ENCODE data around the gene FOXA3. TPM values are rescaled to one million over a fixed set of nuclear protein-coding genes. Genes with fewer than 3 reads are reported as not detected.

Gene FOXA3
- total RNA-seq, 1 donor from 2014 or later = not detected

- intact Hi-C loops (cut with DNase I) = no loop called here
- ATAC-seq (no peak), DNase-seq (ENCODE audit: low spot score) (no peak)
Measured at GRCh38 chr19:45906221-45906620, 42.1 kb downstream of the FOXA3 start.

DNA sequence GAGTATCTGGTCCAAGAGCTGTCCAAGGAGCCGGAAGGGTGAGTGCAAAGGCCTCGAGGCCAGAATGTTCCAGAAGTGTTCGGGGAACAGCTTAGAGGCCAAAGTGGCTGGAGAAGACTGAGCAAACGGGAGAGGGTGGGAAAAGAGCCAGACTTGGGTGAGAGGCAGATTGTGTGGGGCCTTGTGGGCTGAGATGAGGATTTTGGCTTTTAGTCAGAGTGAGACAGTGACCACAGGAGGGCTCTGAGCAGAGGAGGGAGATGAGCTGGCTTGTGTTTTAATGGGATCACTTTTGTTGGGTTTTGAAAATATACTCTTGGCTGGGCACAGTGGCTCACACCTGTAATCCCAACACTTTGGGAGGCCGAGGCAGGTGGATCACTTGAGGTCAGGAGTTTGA is 44.8 kb downstream of the FOXA3 start:
- no peak for DNase-seq (ENCODE audit: low spot score)
- no peak for ATAC-seq
- intact Hi-C loops (cut with DNase I) = no loop called here

DNA sequence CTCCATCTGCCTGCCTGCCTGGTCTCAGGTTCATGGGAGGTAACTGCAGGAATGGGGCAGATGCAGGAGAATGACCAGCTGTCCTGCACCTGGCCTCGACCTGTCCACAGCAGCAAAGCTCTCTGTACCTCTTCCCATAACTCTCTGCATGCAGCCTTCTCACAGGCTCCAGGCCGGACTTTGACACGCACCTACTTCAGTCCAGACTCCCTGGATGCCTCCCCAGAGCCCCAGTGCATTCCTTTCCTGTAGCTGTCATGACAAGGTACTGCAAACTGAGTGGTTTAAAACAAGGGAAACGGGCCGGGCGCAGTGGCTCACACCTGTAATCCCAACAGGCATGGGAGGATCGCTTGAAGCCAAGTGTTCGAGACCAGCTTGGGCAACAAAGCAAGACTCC is 47.2 kb downstream of the FOXA3 start:
- DNase-seq (ENCODE audit: low spot score) = no peak
- ATAC-seq = no peak
- intact Hi-C loops (cut with DNase I) = no loop called here

DNA sequence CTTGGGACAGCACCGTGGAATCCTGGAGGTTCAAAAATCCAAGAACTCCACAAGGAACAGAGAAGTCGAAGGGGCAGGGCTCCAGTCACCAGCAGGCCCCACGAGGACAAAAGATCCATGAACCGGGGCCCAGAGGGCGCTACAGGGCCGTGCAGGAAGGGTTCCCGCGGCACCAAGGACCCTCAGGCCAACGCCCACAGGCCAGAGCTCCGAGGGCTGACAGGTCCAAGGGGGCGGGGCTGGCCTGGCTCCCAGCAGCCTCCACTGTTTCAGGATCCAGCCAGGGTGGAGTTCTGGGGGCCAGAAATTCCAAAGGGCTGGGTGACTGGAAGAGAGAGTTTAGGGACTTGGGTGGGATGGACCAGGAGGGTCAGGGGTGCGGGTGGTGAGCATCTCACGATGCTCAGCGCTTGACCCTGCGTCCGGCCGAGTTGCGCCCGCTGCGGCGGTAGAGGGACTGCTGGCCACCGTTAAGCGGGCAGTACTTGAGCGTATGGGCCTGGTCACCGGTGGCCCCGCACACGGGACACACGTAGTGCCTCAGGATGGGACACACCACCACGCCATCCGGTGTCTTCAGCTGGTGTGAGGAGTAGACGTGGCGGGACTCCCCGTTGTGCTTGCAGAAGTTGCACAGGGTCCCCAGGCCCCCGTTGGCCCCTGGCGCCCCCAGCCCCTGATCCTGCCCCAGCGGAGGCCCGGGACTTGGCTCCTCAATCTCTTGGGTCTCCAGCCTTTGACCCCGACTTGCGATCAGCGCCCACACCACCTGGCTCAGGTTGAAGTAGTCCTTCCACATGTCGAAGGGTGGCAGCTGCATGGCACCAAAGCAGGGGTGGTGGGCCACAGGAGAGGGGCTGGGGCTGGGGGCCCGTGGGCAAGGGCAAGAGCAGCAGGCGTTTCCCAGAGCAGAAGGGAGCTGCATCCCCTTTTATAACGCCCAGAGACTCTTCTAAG is 50.0 kb downstream of the FOXA3 start, which contains the start of gene NANOS2:
NANOS2 (minus strand) TSS at position 905 of the 957 bp plus-strand sequence; CDS start at position 820, 85 bp downstream.
- ATAC-seq = no peak
- intact Hi-C loops (cut with DNase I) = no loop called here
- no peak for DNase-seq (ENCODE audit: low spot score)

DNA sequence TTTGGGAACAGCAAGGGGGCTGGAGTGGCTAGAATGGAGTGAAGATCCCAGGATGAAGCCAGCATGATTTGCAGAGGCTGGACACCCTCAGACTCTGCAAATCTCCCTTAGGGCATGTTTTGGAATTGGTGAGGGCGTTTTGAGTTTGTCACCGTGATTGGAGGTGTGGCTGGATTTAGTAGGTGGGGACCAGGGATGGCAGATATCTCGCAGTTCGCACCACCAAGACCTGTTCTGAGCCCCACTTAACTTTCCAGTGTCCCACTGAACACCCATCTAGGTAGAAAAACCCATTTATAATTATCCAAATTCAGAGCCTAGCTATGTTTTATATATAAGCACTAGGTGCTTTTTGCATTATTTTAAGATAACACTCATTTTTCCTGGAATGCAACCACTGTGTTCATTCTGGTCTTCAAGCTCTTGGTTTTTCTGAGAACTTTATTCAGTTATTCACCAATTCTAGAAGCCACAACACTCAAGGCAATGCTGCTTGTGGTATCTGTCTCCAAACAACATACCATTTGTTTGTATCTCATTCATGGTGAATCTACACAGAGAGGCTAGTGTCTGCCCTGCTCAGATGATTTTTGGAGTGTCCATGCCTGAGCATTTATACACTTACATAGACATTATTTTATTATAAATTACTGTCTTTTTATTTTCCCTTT is 53.4 kb downstream of the FOXA3 start:
- no peak for DNase-seq (ENCODE audit: low spot score)
- ATAC-seq = no peak
- intact Hi-C loops (cut with DNase I) = no loop called here

DNA sequence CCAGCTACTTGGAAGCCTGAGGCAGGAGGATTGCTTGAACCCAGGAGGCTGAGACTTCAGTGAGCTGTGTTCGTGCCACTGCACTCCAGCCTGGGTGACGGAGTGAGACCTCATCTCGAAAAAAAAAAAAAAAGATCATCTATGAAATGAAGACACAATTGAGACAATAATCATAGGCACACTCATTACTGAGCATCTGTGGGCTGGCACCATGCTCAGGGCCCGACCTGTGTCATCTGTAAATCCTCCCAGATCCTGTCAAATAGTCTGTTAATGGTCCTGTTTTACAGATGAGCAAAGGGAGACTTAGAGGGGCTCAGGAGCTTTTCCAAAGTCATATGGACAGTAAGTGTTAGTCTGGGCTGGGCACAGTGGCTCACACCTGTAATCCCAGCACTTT is 54.6 kb downstream of the FOXA3 start:
- intact Hi-C loops (cut with DNase I) = no loop called here
- DNase-seq (ENCODE audit: low spot score) (no peak), ATAC-seq (no peak)

DNA sequence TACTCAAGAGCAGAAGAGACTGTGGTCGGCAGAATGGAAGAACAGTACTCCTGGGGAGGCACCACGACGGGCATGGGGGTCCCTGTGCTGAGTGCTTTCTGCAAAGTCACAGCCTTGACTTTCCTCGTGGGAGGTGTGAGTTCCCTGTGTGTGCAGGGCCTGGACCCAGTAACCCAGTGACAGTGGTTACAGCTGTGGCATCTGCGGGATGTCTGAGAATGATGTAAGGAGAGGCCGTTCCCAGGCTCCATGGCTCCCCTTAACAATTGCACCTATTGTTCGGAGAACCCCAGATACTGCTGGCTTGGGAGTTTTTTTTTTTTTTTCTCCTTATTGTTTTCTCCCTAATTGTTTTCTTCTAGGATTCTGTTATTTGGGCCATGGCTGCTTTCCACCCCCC is 55.6 kb downstream of the FOXA3 start:
- no peak for DNase-seq (ENCODE audit: low spot score)
- ATAC-seq = peak; percentile 28
- intact Hi-C loops (cut with DNase I) = no loop called here

- ATAC-seq (no peak), DNase-seq (ENCODE audit: low spot score) (no peak)
- intact Hi-C loops (cut with DNase I) = no loop called here
Measured at GRCh38 chr19:45920458-45920857, 56.3 kb downstream of the FOXA3 start.

DNA sequence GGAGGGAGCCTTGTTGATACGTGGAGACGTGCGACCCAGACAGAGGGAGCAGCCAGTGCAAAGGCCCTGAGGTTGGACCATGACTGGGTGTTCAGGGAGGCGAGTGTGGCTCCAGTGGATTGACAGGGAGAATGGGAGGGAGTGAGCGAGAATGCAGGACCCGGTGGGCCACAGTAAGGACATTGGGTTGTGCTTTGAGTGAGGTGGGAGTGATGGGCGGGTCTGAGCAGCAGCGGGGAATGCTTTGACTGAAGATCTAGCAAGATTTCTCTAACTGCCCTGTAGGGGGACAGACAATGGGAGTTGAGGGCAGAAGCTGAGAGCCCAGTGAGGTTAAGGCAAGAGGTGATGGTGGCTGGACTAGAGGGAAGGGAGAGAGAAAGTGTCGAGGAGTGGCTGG is 58.2 kb downstream of the FOXA3 start:
- intact Hi-C loops (cut with DNase I) = no loop called here
- DNase-seq (ENCODE audit: low spot score) (no peak), ATAC-seq (no peak)

Other genes starting within 250 kb of the FOXA3 start
- 43.3 TPM for gene EML2, start 224.9 kb upstream of the FOXA3 start, total RNA-seq
- gene GIPR, start 196.1 kb upstream of the FOXA3 start, total RNA-seq = 5.0 TPM
- 209 TPM for gene SNRPD2, start 172.4 kb upstream of the FOXA3 start, total RNA-seq
- gene QPCTL, start 171.7 kb upstream of the FOXA3 start, total RNA-seq = 10.9 TPM
- 23.6 TPM for gene FBXO46, start 133.4 kb upstream of the FOXA3 start, total RNA-seq
- gene MEIOSIN, start 130.9 kb upstream of the FOXA3 start, total RNA-seq = not detected
- gene SIX5, start 95.1 kb upstream of the FOXA3 start, total RNA-seq = 26.3 TPM
- 77.9 TPM for gene DMPK, start 81.8 kb upstream of the FOXA3 start, total RNA-seq
- gene DMWD, start 71.5 kb upstream of the FOXA3 start, total RNA-seq = 57.4 TPM
- 0.18 TPM for gene RSPH6A, start 49.0 kb upstream of the FOXA3 start, total RNA-seq
- 60.9 TPM for gene SYMPK, start 1.2 kb upstream of the FOXA3 start, total RNA-seq
- gene IRF2BP1, start 21.8 kb downstream of the FOXA3 start, total RNA-seq = 21.0 TPM
- gene MYPOP, start 38.3 kb downstream of the FOXA3 start, total RNA-seq = 8.6 TPM
- not detected for gene NANOS2, start 50.5 kb downstream of the FOXA3 start, total RNA-seq
- gene NOVA2, start 109.5 kb downstream of the FOXA3 start, total RNA-seq = 9.9 TPM
- 17.8 TPM for gene CCDC61, start 131.1 kb downstream of the FOXA3 start, total RNA-seq
- gene PGLYRP1, start 158.7 kb downstream of the FOXA3 start, total RNA-seq = 3.2 TPM
- gene IGFL4, start 176.7 kb downstream of the FOXA3 start, total RNA-seq = 0.94 TPM